ENCODE measurements around the gene CTRB2. TPM values are rescaled to one million over a fixed set of nuclear protein-coding genes. Genes with fewer than 3 reads are reported as not detected.

Gene CTRB2
- total RNA-seq, result not detected in 2 replicates

DNA sequence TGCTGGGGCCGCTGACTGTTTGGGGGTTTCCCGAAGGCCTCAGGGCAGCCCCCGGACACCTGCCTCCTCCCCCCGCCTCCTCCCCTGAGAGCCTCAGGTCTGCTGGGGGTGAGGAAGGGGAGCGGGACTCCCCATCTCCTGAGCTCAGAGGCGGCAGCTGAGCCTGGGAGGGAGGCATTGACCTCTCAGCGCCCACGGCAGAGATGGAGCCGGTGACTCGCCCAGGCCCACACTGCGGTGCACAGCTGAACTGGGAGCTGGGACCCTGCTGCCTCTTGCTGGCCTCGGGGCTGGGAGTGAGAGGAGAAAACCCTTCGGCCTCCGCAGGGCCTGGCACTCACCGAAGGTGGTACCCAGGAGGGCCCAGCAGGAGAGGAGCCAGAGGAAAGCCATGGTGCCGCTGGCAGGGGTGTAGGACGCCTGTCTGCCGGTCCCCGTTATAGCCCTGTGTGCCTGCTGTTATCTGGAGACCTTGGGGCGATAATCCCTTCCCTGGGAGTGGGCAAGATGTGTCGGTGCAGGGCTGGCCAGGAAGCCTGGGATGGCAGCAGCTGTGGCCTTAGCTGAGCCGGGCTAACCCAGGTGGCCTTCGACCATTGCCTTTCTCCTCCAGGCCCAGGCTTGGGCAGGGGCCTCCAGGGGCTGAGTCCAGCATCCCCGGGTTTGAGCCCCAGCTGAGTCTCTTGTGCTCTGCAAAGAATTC, at the start of gene CTRB2:
Gene CTRB2, minus strand, starts transcription at position 413 of the 703 bp plus-strand sequence. Its CDS starts 20 bp downstream, at position 393.

DNA sequence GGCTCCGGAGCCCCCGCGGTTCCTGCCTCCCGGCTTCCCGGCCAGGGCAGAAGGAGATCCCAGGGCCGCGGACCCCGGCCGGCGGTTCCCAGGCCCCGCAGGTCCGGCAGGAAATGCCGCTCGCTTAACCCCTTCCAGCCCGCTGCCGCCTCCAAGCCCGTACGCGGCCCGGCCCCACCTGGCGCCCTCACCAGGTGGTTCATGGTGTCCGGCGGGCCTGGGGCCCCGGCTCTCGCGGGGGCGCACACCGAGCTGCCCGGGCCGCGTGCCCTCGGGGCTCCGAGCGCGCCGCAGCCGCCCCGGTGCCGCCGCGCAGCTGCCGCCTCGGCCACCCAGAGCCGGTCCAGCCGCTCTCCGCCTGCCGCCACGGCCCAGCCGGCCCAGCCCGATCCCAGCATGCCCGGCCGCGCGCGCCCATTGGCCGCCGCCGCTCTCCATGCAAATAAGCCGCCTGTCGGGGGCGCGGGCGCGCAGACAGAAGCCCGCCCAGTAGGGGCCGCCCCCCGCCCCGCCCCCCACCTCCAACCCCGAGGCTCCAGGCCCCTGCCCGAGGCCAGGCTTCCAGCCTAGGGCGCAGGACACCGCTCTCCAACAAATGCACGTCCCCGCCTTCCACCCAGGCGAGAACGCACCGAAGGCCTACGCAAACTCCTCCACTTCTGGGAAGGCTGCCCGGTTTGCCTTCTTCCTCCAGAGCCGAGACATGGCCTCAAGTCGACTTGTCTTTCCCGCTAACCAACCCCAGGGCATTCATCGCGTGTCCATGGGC, 44.5 kb upstream of the CTRB2 start, which contains the start of gene BCAR1:
Gene BCAR1, minus strand, starts transcription at position 345 of the 769 bp plus-strand sequence. Its CDS starts 142 bp downstream, at position 203.

DNA sequence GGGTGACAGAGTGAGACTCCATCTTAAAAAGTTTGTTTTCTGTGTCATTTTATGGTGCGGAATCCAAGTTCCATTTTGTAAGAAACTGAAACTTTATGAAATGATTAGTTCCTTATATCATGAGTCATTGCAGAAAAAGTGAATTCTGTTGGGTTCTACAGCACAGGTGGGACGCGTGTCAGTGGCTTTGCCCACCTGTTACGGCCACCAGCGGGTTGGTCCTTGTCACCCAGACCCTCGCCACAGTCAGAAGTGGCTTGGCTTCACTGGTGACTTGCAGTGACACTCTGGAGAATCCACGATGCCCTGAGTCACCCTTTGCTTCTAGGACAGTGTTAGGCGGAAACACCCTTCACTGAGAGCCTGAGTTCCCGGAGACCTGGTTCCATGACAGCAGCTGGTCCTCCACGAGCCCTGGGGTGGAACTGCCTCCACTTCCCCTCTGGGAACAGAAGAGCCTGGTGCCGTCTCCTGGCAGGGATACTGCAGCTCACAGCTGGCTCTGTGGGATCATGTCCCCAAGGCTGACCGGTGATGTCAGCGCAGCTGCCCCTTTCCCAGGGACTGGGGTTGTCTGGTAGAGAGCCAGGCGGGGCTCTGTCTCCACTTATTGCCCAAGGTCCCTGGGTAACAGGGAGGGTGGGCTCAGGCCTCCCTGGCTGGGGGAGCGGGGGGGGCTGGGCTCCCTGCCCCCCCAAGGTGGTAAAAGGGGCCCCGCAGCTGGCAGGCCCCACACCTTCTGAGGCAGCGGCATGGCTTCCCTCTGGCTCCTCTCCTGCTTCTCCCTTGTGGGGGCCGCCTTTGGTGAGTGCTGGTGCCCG, 11.5 kb upstream of the CTRB2 start, which contains the start of gene CTRB1:
Gene CTRB1, plus strand, starts transcription at position 733 of the 821 bp plus-strand sequence. Its CDS starts 20 bp downstream, at position 753.

Other genes starting within 250 kb of the CTRB2 start
- gene WDR59, start 222.0 kb downstream of the CTRB2 start, total RNA-seq, result 18.2 and 32.2 TPM in 2 replicates
- gene ZNRF1, start 208.1 kb downstream of the CTRB2 start, total RNA-seq, result 10.6 and 15.8 TPM in 2 replicates
- gene LDHD, start 90.4 kb downstream of the CTRB2 start, total RNA-seq, result 0.11 and 0.39 TPM in 2 replicates
- gene ZFP1, start 58.6 kb downstream of the CTRB2 start, total RNA-seq, result 11.4 and 13.4 TPM in 2 replicates
- not detected in 2 replicates for gene CTRB1, start 11.8 kb upstream of the CTRB2 start, total RNA-seq
- 73.8 and 86.2 TPM in 2 replicates for gene BCAR1, start 44.5 kb upstream of the CTRB2 start, total RNA-seq
- gene CFDP1, start 226.3 kb upstream of the CTRB2 start, total RNA-seq, result 26.8 and 40.8 TPM in 2 replicates